Liver (tissue), 9 donors: ENCODE results near the gene SLC35A2. TPM values are rescaled to one million over a fixed set of nuclear protein-coding genes. Genes with fewer than 3 reads are reported as not detected.

Experiments used
- DNase-seq: peaks from one replicate; pipeline ENCODE4 v3.0.0-alpha.2; 2017; ENCODE audit warnings: low spot score
- H3K27ac ChIP-seq, 2 donors: one replicate each; pipeline ENCODE4 v1.7.0; 2013; ENCODE audit warnings: inconsistent platforms in 2 of 2, low read length in 2 of 2, control low read depth in 1 of 2, low read depth in 1 of 2, mild to moderate bottlenecking in 1 of 2
- H3K27me3 ChIP-seq, 4 donors: one replicate each; pipeline versions ENCODE4 v1.6.1 to v1.7.0; 2013; ENCODE audit warnings: low read length in 3 of 4, inconsistent platforms in 1 of 4, mild to moderate bottlenecking in 1 of 4, moderate library complexity in 1 of 4; ENCODE audit not compliant: control insufficient read depth in 4 of 4, insufficient read depth in 4 of 4
- H3K36me3 ChIP-seq, 4 donors: one replicate each; pipeline versions ENCODE4 v1.6.1 to v1.7.0; 2013; ENCODE audit warnings: low read length in 3 of 4, mild to moderate bottlenecking in 3 of 4, low read depth in 1 of 4, moderate library complexity in 1 of 4; ENCODE audit not compliant: control insufficient read depth in 4 of 4, insufficient read depth in 3 of 4
- H3K4me1 ChIP-seq, 4 donors: one replicate each; pipeline versions ENCODE4 v1.6.1 to v1.7.0; 2013; ENCODE audit warnings: low read length in 3 of 4, mild to moderate bottlenecking in 3 of 4, moderate library complexity in 1 of 4; ENCODE audit not compliant: control insufficient read depth in 4 of 4, insufficient read depth in 4 of 4
- H3K4me3 ChIP-seq, 3 donors: one replicate each; pipeline versions ENCODE4 v1.6.1 to v1.7.0; 2013; ENCODE audit warnings: low read length in 3 of 3, control low read depth in 1 of 3, low read depth in 1 of 3, mild to moderate bottlenecking in 1 of 3
- H3K9ac ChIP-seq, 2 donors: one replicate each; pipeline ENCODE4 v1.7.0; 2013; ENCODE audit warnings: low read length in 2 of 2, mild to moderate bottlenecking in 2 of 2, moderate library complexity in 2 of 2, control low read depth in 1 of 2, low read depth in 1 of 2
- H3K9me3 ChIP-seq, 4 donors: one replicate each; pipeline versions ENCODE4 v1.6.1 to v1.7.0; 2013; ENCODE audit warnings: low read length in 3 of 4; ENCODE audit not compliant: control insufficient read depth in 4 of 4
- EGR1 ChIP-seq, 2 donors: IDR thresholded peaks; 2 replicates each; pipeline ENCODE4 v1.6.1; 2016 to 2018; ENCODE audit warnings: antibody characterized with exemption in 2 of 2, low read depth in 2 of 2
- FOXA1 ChIP-seq: IDR thresholded peaks from 2 replicates; pipeline ENCODE4 v1.6.1; 2016; ENCODE audit warnings: antibody characterized with exemption
- FOXA2 ChIP-seq: IDR thresholded peaks from 2 replicates; pipeline ENCODE4 v1.6.1; 2016; ENCODE audit warnings: antibody characterized with exemption
- HNF4A ChIP-seq, 2 donors: conservative IDR thresholded peaks; 2 replicates each; pipeline ENCODE4 v1.6.1; 2016; ENCODE audit warnings: antibody characterized with exemption in 2 of 2, mild to moderate bottlenecking in 2 of 2
- HNF4G ChIP-seq: IDR thresholded peaks from 2 replicates; pipeline ENCODE4 v1.6.1; 2016; ENCODE audit warnings: antibody characterized with exemption
- JUND ChIP-seq, 2 donors: IDR thresholded peaks; 2 replicates each; pipeline ENCODE4 v1.6.1; 2016; ENCODE audit warnings: antibody characterized with exemption in 2 of 2
- NR2F2 ChIP-seq: IDR thresholded peaks from 2 replicates; pipeline ENCODE4 v1.6.1; 2016; ENCODE audit warnings: antibody characterized with exemption
- RAD21 ChIP-seq, 2 donors: IDR thresholded peaks; 2 replicates each; pipeline ENCODE4 v1.6.1; 2016; ENCODE audit warnings: antibody characterized with exemption in 2 of 2, mild to moderate bottlenecking in 2 of 2
- REST ChIP-seq: IDR thresholded peaks from 2 replicates; pipeline ENCODE4 v1.6.1; 2016; ENCODE audit warnings: antibody characterized with exemption, mild to moderate bottlenecking
- RXRA ChIP-seq, 2 donors: IDR thresholded peaks; 2 replicates each; pipeline ENCODE4 v1.6.1; 2017 to 2018; ENCODE audit warnings: antibody characterized with exemption in 2 of 2, mild to moderate bottlenecking in 1 of 2
- SP1 ChIP-seq: IDR thresholded peaks from 2 replicates; pipeline ENCODE4 v1.6.1; 2018; ENCODE audit warnings: antibody characterized with exemption, mild to moderate bottlenecking
- TAF1 ChIP-seq: conservative IDR thresholded peaks from 2 replicates; pipeline ENCODE4 v1.6.1; 2016; ENCODE audit warnings: antibody characterized with exemption, mild to moderate bottlenecking
- YY1 ChIP-seq: IDR thresholded peaks from 2 replicates; pipeline ENCODE4 v1.6.1; 2016; ENCODE audit warnings: antibody characterized with exemption, mild to moderate bottlenecking
- WGBS: extraction: QIAGEN DNeasy Blood & Tissue Kit; methylation state at CpG from one replicate; pipeline ENCODE4 v1.1.7; 2013; 5-methylcytosine and 5-hydroxymethylcytosine counted together
- polyA plus RNA-seq, 2 donors: library from polyadenylated mRNA; stranded (reverse) in 1 of 2; unstranded in 1 of 2; fragments of 200-250 nt in 1 of 2; fragments of >200 nt in 1 of 2; fragmentation: Nextera tagmentation in 1 of 2; extraction: Ambion mirVana in 1 of 2; gene quantifications; one replicate each; pipeline versions ENCODE4 v1.2.1 to v1.2.3, GENCODE V29; 2013 to 2015
- total RNA-seq, 2 donors: library from RNA; depleted of rRNA; stranded (reverse); fragments of >200 nt; gene quantifications; one replicate each; pipeline ENCODE4 v1.2.3, GENCODE V29; 2014
- TF ChIP-seq, protein P1 (sequence below): fragments of 150-350 bp; IDR thresholded peaks from 2 replicates; pipeline ENCODE4 v1.5.1; 2017; ENCODE audit warnings: improper control_type of control experiment, low read depth, low read length; ENCODE audit not compliant: missing input control
- TF ChIP-seq, protein P2 (sequence below): IDR thresholded peaks from 2 replicates; pipeline ENCODE4 v1.6.1; 2016; ENCODE audit warnings: antibody characterized with exemption
- TF ChIP-seq, protein P3 (sequence below): IDR thresholded peaks from 2 replicates; pipeline ENCODE4 v1.6.1; 2016; ENCODE audit warnings: antibody characterized with exemption
- donor health status: healthy.
- donor health status: healthy.
- donor health status: healthy.
- donor health status: healthy.
- donor health status: healthy.

SLC35A2 gene
- total and polyA plus RNA-seq, 4 donors: 10.0 to 26.9 (median 14.4) TPM

GRCh38 chrX:48902135-48902534, 9.3 kb downstream of the SLC35A2 start:
- H3K27me3 ChIP-seq: no peaks in the 10 kb centered on the region
- TF ChIP-seq RXRA (IDR thresholded peaks at IDR 0.05): no peak
- TF ChIP-seq NR2F2: no peak
- TF ChIP-seq SP1: no peak
- TF ChIP-seq FOXA2: no peak
- no peak for TF ChIP-seq YY1
- TF ChIP-seq EGR1 (IDR thresholded peaks at IDR 0.05; ENCODE audit: low read depth in 2 of 2): no peak
- no peak for TF ChIP-seq HNF4G
- TF ChIP-seq FOXA1: no peak
- TF ChIP-seq, protein P1, sequence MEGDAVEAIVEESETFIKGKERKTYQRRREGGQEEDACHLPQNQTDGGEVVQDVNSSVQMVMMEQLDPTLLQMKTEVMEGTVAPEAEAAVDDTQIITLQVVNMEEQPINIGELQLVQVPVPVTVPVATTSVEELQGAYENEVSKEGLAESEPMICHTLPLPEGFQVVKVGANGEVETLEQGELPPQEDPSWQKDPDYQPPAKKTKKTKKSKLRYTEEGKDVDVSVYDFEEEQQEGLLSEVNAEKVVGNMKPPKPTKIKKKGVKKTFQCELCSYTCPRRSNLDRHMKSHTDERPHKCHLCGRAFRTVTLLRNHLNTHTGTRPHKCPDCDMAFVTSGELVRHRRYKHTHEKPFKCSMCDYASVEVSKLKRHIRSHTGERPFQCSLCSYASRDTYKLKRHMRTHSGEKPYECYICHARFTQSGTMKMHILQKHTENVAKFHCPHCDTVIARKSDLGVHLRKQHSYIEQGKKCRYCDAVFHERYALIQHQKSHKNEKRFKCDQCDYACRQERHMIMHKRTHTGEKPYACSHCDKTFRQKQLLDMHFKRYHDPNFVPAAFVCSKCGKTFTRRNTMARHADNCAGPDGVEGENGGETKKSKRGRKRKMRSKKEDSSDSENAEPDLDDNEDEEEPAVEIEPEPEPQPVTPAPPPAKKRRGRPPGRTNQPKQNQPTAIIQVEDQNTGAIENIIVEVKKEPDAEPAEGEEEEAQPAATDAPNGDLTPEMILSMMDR: no peak
- no peak for TF ChIP-seq HNF4A (conservative IDR thresholded peaks at IDR 0.05)
- TF ChIP-seq, protein P2, sequence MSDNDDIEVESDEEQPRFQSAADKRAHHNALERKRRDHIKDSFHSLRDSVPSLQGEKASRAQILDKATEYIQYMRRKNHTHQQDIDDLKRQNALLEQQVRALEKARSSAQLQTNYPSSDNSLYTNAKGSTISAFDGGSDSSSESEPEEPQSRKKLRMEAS: no peak
- TF ChIP-seq JUND (IDR thresholded peaks at IDR 0.05): no peak
- no peak for TF ChIP-seq TAF1
- TF ChIP-seq, protein P3, sequence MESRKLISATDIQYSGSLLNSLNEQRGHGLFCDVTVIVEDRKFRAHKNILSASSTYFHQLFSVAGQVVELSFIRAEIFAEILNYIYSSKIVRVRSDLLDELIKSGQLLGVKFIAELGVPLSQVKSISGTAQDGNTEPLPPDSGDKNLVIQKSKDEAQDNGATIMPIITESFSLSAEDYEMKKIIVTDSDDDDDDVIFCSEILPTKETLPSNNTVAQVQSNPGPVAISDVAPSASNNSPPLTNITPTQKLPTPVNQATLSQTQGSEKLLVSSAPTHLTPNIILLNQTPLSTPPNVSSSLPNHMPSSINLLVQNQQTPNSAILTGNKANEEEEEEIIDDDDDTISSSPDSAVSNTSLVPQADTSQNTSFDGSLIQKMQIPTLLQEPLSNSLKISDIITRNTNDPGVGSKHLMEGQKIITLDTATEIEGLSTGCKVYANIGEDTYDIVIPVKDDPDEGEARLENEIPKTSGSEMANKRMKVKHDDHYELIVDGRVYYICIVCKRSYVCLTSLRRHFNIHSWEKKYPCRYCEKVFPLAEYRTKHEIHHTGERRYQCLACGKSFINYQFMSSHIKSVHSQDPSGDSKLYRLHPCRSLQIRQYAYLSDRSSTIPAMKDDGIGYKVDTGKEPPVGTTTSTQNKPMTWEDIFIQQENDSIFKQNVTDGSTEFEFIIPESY: no peak
- no peak overlapping the region for H3K4me3 ChIP-seq
- DNase-seq: no peak
- no peak overlapping the region for H3K27ac ChIP-seq
- peaks cover 2 to 5% (median 3%) of the 10 kb centered on the region in 4 donors for H3K4me1 ChIP-seq
- 97% methylated on average over 20 of the region's 20 CpGs for WGBS
- peaks cover 4 to 48% (median 12%) of the 10 kb centered on the region in 4 donors for H3K36me3 ChIP-seq
- H3K9me3 ChIP-seq: no peaks in the 10 kb centered on the region
- H3K9ac ChIP-seq: no peak overlapping the region

GRCh38 chrX:48901069-48901468, 10.4 kb downstream of the SLC35A2 start:
- Histone ChIP-seq H3K27me3 (no peaks in the 10 kb centered on the region), H3K4me3 (no peak overlapping the region), H3K9me3 (no peaks in the 10 kb centered on the region), H3K36me3 (peaks cover 4 to 43% (median 10%) of the 10 kb centered on the region in 4 donors), H3K27ac (no peak overlapping the region), H3K9ac (no peak overlapping the region), H3K4me1 (peaks cover 6 to 12% (median 10%) of the 10 kb centered on the region in 4 donors)
- TF ChIP-seq FOXA2 (no peak), RXRA (IDR thresholded peaks at IDR 0.05) (no peak), JUND (IDR thresholded peaks at IDR 0.05) (no peak), FOXA1 (no peak), EGR1 (IDR thresholded peaks at IDR 0.05; ENCODE audit: low read depth in 2 of 2) (no peak), RAD21 (IDR thresholded peaks at IDR 0.05) (no peak), YY1 (no peak), HNF4G (no peak), REST (no peak)
- 94% methylated on average over 7 of the region's 7 CpGs for WGBS
- DNase-seq: no peak
